Measurements from ENCODE around the gene INF2. TPM values are rescaled to one million over a fixed set of nuclear protein-coding genes. Genes with fewer than 3 reads are reported as not detected.
A peak's percentile ranks its signal among the peaks of the same experiment; 100 is the strongest.

INF2 gene
- total RNA-seq, 1 donor from 2014 or later: 28.3 TPM

DNA sequence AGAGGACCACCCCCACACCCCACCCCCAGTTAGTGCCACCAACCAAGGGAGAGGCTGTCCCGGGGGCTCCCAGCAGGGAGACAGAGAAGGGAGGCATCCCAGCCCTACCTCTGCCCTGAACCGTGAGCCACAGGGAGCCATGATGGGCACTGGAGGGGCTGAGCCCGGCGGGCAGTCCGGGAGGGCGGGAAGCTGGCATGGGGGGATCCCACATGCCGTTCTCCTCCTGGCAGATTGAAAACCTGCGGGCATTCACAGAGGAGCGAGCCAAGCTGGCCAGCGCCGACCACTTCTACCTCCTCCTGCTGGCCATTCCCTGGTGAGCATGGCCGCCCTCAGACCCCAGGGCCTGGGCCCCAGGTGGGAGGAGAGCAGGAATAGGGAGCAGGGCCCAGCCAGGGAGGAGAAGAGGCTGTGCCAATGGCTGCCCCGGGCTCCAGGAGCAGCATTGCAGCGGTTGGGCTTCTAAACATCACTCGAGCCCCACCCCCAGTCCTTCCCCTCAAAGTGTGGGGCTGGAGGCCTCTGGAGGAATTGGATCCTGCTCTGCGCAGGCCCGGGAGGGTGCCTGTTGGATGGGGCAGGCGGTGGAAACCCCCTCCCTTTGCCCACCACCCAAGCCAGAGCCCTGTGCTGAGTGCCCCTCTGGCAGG, 20.1 kb downstream of the INF2 start:
- intact Hi-C loops (cut with DNase I): loop anchor here (2.0 kb wide), 1 partner anchor 59 kb away; no protein-coding TSS in a partner anchor
- ATAC-seq (ENCODE audit: poor library complexity) (peak; percentile 20), DNase-seq (no peak)

DNA sequence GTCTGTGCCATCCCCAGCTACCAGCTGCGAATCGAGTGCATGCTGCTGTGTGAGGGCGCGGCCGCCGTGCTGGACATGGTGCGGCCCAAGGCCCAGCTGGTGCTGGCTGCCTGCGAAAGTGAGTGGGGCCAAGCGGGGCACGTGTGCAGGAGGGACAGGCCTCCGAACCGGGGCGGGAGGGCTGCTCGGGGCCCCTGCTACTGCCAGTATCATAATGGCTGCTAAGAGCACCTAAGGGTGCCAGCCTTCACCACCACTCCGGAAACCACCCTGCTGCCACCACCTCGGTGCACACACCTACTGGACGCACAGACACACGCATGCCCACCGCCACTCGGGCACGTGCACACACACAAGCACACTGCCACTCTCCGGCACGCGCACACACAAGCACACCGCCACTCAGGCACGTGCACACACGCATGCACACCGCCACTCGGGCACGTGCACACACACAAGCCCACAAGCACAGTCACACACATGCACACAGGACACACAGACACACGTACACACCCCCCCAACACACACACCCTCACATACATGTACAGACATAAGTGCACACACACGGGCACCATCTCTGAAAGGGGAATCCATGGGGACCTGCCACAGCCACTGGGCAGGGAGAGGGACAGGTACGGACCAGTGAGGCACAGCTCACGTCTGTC, 20.8 kb downstream of the INF2 start:
- ATAC-seq (ENCODE audit: poor library complexity) (no peak), DNase-seq (no peak)
- intact Hi-C loops (cut with DNase I): no loop called here

DNA sequence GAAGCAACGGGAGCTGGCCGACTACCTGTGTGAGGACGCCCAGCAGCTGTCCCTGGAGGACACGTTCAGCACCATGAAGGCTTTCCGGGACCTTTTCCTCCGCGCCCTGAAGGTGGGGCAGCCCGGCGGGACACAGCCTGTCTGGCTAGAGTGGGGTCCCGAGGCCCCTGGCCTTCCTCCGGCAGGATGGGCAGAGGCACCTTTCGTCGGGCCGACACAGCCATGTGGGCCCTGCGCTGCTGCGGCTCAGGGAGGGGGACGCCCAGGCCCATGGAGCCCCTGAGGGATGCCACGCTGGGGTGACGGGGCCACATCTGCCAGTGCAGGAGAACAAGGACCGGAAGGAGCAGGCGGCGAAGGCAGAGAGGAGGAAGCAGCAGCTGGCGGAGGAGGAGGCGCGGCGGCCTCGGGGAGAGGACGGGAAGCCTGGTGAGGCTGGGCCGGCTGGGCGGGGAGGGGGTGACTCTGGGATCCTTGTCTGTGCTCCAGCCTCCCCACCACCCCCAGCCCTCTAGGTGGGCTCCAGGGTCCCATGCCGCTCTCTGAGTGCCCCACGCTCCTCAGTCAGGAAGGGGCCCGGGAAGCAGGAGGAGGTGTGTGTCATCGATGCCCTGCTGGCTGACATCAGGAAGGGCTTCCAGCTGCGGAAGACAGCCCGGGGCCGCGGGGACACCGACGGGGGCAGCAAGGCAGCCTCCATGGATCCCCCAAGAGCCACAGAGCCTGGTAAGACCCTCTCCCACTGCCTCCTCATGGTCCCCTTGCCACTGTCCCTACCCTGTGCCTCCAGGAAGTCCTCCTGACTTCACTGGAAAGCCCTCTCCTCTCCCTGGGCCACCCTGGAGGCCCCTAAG, 23.7 kb downstream of the INF2 start:
- intact Hi-C loops (cut with DNase I): no loop called here
- no peak for ATAC-seq (ENCODE audit: poor library complexity)
- no peak for DNase-seq

DNA sequence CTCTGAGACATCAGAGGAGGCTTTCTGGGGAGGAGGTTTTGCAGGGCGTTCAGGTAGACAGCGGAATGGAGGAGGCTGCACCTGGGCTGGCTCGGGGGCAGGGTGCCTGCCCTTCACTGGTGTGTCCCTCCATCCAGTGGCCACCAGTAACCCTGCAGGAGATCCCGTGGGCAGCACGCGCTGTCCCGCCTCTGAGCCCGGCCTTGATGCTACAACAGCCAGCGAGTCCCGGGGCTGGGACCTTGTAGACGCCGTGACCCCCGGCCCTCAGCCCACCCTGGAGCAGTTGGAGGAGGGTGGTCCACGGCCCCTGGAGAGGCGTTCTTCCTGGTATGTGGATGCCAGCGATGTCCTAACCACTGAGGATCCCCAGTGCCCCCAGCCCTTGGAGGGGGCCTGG, 24.6 kb downstream of the INF2 start:
- DNase-seq (no peak), ATAC-seq (ENCODE audit: poor library complexity) (no peak)
- intact Hi-C loops (cut with DNase I): no loop called here

DNA sequence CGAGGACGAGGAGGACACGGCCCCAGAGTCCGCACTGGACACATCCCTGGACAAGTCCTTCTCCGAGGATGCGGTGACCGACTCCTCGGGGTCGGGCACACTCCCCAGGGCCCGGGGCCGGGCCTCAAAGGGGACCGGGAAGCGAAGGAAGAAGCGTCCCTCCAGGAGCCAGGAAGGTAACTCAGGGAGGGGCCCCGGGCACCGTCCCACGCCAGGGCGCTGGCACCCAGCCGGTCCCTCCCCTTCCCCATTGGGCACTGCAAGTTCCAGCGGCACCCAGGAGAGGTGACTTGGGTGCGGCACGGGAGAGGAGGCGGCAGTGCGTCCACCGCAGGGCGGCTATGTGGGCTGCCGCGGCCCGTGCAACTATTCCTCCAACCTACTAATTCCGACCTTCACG, 25.3 kb downstream of the INF2 start:
- intact Hi-C loops (cut with DNase I): no loop called here
- no peak for ATAC-seq (ENCODE audit: poor library complexity)
- DNase-seq: no peak

DNA sequence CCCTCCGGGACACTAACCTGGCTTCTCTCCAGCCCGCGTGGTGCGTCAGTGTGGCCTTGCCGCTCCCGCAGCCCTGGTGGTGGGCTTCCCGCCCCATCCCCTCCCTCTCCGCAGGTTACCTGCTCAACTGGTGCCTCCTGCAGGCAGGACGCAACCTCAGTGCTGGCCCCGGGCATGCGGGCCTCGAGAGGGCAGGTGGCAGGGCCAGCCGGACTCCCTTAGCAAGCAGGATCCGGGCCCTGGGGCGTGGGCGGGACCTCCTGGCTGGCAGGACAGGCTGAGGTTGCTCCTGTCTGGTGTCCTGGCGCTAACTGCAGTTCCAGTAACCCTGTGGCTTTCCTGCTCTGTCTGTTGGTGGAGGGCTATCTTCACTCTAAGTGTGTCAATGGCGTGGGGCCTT, 26.0 kb downstream of the INF2 start:
- ATAC-seq (ENCODE audit: poor library complexity): no peak
- intact Hi-C loops (cut with DNase I): no loop called here
- no peak for DNase-seq

DNA sequence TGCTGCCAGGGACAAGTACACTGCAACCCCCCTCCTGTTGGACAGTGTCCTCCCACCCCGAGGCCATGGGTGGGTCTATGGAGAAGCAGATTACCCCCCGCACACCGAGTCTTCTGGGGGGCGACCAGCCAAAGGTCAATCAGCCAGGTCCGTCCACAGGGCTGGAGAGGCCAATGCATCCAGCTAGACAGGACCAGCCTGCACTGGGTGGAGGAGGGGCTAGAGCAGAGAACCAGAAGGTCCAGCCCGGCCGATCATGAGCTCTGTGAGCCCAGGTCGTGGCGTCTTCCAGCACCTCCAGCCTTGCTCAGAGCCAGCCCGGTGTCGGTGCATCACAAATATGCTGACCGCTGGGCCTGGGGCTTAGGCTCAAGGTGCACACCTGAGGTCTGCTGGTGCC, 26.5 kb downstream of the INF2 start:
- no peak for DNase-seq
- intact Hi-C loops (cut with DNase I): no loop called here
- ATAC-seq (ENCODE audit: poor library complexity): no peak

DNA sequence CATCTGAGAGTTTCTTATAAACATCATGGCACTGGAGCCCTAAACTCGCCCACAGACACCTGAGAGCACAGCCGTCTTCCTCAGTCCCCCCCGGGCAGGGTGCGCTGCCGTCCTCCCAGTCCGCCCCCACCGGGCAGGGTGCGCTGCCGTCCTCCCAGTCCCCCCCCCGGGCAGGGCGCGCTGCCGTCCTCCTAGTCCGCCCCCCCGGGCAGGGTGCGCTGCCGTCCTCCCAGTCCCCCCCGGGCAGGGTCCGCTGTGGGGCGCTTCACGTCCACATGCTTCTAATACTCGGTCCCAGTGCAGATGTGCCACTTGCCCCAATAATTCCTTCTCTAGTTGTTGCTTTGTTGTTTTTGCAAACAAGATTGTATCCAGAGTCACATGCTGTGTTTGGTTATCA, 27.7 kb downstream of the INF2 start:
- intact Hi-C loops (cut with DNase I): no loop called here
- ATAC-seq (ENCODE audit: poor library complexity) (no peak), DNase-seq (no peak)

DNA sequence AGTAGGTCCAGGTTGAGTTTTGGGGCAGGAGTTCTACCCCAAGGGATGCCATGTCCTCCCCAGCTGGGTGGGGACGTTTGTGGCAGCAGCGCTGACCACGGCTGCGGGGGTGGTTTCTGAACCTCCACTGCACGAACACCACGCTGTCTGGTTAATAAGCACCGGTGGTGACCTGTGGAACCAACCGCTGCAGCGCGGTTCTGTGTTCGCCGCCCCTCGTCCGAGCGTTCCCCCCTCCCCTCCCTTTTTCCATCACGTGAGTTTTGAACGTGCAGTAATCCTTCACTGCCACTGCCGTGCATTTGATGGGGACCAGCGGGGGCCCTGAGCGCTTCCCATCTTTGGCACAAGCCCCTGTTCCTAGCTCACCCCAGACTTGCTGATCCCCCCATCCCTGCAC, 28.2 kb downstream of the INF2 start:
- peak; percentile 7 for ATAC-seq (ENCODE audit: poor library complexity)
- intact Hi-C loops (cut with DNase I): no loop called here
- DNase-seq: no peak

DNA sequence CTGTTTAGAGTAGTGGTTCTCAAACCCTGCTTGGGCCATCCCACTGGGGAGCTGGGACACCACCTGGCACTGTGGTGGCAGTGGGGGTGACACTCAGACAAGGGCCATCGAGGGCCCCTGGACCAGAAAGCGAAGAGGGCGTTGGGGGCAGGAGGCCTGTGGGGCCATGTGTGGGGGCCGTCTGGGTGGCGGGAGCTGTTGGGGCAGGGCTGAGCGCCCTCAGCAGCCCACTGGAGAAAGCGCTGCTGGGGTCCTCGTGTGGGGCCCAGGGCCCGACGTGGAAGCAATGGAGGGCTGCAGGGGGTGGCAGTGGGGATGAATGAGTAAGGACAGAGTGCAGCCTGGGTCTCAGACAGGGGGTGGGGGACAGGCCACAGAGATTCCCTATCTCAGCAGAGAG, 28.7 kb downstream of the INF2 start:
- intact Hi-C loops (cut with DNase I): no loop called here

DNA sequence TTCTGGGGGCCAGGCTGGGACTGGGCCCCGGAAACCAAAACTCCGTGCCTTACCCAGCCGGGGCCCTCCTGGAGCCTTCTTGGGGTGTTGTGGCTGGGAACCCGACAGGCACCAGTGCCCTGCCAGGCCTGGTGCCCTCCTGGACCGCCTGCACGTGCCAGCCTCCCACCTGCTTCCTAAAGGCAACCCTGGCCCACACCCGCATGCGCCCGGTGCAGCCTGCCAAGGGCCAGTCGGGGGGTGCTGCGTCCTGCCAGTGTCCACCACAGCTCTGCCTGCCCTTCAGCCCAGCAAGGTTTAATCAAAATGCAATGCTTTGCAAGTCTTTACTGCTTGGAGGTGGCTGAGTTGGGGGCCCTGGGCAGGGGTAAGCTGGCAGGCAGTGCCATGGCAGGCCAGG, 29.5 kb downstream of the INF2 start:
- DNase-seq: no peak
- intact Hi-C loops (cut with DNase I): no loop called here
- ATAC-seq (ENCODE audit: poor library complexity): no peak

More for the DNA sequence above, 28.7 kb downstream of the INF2 start:
- ATAC-seq (ENCODE audit: poor library complexity) (no peak), DNase-seq (no peak)

DNA sequence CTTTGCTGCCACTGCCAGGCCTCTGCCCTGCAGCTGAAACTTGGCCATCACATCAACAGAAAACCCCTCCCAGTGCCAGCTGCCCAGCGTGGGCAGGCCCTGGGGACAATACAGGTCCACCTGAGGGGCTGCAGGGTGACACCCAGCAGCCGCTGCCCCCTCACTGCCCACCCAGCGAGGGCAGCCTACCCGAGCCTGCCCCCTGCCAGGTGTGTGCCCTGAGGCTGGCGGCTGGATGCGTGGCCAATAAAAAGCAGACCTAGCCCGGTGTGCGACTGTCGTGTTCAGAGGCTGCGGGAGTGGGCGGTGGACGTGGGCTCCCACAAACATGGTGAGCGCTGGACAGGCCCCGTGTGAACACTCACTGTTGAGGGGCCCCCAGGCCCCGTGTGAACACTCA, 29.9 kb downstream of the INF2 start:
- no peak for ATAC-seq (ENCODE audit: poor library complexity)
- intact Hi-C loops (cut with DNase I): no loop called here
- no peak for DNase-seq

DNA sequence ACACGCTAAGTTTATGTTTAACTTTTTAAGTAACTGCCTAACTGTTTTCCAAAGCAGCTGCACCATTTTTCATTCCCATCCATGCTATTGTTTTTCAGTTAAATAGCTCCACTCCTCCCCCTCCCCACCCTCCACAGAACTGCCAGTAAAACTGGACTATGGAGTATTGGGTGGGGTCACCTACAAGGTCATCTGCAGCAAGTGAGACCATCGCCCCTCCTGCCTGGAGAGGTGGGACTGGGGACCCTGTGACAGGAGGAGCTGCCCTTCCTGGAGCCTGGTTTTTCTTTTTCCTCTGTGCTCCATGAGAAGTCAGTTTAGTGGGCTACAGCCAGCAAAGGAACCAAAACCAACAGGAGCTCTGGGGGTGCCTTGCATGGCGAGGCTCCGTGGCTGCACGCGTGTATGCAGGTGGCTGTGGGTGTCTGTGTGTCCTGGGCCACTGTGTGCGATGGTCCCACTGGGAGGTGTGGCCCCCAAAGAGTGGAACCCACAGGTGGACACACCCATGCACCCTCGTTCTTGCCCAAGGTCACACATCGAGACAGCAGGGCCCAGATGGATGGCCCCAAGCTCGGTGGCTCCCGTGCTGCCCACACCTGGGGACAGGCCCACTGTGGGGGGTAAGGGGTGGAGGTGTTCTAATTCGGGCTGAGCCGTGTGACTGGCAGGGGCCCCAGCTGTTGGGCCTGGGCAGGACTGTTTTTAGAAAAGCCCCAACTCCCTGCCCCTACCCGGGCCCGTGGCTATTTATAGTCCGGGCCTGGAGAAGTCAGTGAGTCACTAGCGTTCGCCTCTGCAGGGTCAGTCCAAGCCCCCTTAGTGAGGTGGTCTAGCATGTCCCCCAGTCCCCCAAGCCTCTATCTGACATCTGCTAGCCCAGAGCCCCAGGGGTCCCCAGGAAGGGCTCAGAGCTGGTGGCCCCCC, 32.4 kb downstream of the INF2 start:
- intact Hi-C loops (cut with DNase I): no loop called here
- peak; percentile 83 for DNase-seq
- peak; percentile 37 for ATAC-seq (ENCODE audit: poor library complexity)

DNA sequence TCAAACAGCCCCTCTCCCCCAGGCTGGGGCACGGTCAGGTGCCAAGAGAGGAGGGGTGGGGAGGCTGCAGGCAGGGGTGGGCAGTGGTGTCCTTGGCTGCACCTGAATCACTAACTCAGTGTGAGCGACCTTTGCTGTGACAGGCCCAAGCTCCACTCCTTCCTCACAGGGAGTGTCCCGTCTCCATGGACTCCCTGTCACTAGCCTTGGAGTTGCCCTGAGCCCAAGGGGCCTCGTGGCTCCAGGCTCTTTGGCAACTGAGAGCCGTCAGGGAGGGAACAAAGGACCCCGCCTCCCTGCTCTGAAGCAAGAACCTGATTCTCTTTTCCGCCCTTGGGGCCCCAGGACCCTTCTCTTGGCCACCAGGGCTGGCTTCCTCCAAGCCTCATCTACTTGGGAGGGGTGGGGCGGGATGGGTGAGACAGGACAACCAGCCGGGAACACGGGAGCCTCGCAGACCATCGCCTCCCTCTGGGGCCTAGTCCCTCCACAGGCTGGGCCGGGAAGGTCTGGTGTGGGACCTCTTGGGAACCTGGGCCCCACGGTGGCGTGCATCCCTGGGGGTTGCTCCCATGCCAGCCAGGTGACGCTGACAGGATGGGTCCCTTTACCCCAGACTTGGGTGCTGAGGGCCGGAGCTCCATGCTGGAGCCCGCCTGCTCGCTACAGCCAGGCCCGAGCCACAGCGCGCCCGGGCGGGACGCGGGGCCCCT, 33.7 kb downstream of the INF2 start:
- DNase-seq (no peak), ATAC-seq (ENCODE audit: poor library complexity) (no peak)
- intact Hi-C loops (cut with DNase I): no loop called here

DNA sequence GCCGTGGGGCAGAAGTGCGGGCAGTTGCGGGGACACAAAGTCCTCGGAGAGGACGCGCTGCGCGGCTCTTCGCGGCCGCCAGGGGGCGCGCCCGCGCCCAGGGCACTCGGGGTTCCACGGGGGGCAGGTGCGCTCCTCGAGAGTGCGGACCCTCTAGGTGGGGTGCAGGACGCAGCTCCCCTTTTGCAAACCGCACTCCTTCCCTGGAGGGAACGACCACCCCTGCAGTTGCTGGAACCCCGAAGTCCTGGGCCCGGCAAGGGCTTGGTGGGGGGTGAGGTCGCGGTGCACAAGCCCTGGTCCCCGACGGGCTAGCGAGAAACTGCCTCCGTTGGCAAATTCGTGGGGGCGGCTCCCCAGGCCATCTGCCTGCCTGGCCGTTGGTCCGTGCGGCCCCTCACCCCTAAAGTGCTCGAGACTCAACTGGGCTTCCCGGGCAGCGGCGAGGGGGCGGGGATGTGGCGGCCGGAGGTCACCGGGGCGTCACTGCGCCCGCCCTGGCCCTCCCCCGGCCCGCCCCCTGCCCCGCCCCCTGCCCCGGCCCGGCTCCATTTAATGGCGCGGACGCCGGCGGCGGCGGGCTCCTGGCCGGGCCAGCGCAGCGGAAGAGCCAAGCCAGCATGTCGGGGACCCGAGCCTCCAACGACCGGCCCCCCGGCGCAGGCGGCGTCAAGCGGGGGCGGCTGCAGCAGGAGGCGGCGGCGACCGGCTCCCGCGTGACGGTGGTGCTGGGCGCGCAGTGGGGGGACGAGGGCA, 34.4 kb downstream of the INF2 start, which contains the start of gene ADSS1:
ADSS1 (plus strand) TSS at position 579 of the 756 bp plus-strand sequence; CDS start at position 621, 42 bp downstream.
- peak; percentile 67 for ATAC-seq (ENCODE audit: poor library complexity)

DNA sequence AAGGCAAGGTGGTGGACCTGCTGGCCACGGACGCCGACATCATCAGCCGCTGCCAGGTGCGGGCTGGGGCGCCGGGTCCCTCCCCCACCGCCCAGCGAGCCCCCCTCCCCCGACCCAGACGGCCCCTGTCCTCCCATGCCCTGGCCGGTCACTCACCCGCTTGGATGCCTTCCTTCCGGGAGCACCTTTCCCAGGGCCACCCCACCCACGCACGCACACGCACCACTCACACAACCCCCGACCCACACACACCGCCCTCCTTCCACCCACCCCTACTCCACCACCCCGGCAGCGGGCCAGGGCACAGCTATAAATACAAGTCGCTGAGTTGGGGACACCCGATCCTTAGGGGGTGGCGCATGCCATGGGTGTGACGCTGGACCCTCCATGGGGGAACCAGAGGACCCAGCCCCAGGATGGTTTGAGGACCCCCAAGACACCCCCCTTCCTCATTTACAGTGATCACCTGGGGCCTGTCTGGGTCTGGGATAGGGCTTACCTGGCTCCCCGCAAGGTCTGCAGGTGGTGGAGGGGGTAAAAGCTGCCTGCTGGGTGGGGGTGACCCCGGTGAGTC, 35.1 kb downstream of the INF2 start:
- ATAC-seq (ENCODE audit: poor library complexity) (peak; percentile 44), DNase-seq (peak; percentile 87)
- intact Hi-C loops (cut with DNase I): no loop called here

More for the DNA sequence above, 34.4 kb downstream of the INF2 start, which contains the start of gene ADSS1:
- peak; percentile 87 for DNase-seq
- intact Hi-C loops (cut with DNase I): no loop called here
